IPS DF 6.9 (cell line): ENCODE measurements around the gene ZBTB16.

Experiments
- DNase-seq: peaks from one replicate; pipeline ENCODE4 v3.0.0-alpha.2; 2013; ENCODE audit warnings: low read depth, low spot score
- H3K27ac ChIP-seq: one replicate; pipeline ENCODE4 v1.5.1; 2013; ENCODE audit warnings: low read length, control low read depth
- H3K27me3 ChIP-seq: 2 replicates; pipeline ENCODE4 v1.6.1; 2013; ENCODE audit warnings: mild to moderate bottlenecking, low read length; ENCODE audit not compliant: control insufficient read depth, insufficient read depth
- H3K36me3 ChIP-seq: 2 replicates; pipeline ENCODE4 v1.6.1; 2013; ENCODE audit warnings: low read length; ENCODE audit not compliant: control insufficient read depth, insufficient read depth
- H3K4me1 ChIP-seq: 2 replicates; pipeline ENCODE4 v1.6.1; 2013; ENCODE audit warnings: low read length; ENCODE audit not compliant: control insufficient read depth, insufficient read depth
- H3K4me3 ChIP-seq: 2 replicates; pipeline ENCODE4 v1.5.1; 2013; ENCODE audit warnings: mild to moderate bottlenecking, low read length
- H3K9me3 ChIP-seq: 2 replicates; pipeline ENCODE4 v1.6.1; 2013; ENCODE audit warnings: low read length, inconsistent platforms; ENCODE audit not compliant: control insufficient read depth, insufficient read depth
- WGBS: extraction: QIAGEN DNeasy Blood & Tissue Kit; methylation state at CpG from one replicate; pipeline ENCODE4 v1.1.7; 2013; ENCODE audit warnings: mixed read lengths, missing lambda C conversion rate; ENCODE audit not compliant: insufficient read length, insufficient coverage; 5-methylcytosine and 5-hydroxymethylcytosine counted together

ZBTB16 gene

DNA sequence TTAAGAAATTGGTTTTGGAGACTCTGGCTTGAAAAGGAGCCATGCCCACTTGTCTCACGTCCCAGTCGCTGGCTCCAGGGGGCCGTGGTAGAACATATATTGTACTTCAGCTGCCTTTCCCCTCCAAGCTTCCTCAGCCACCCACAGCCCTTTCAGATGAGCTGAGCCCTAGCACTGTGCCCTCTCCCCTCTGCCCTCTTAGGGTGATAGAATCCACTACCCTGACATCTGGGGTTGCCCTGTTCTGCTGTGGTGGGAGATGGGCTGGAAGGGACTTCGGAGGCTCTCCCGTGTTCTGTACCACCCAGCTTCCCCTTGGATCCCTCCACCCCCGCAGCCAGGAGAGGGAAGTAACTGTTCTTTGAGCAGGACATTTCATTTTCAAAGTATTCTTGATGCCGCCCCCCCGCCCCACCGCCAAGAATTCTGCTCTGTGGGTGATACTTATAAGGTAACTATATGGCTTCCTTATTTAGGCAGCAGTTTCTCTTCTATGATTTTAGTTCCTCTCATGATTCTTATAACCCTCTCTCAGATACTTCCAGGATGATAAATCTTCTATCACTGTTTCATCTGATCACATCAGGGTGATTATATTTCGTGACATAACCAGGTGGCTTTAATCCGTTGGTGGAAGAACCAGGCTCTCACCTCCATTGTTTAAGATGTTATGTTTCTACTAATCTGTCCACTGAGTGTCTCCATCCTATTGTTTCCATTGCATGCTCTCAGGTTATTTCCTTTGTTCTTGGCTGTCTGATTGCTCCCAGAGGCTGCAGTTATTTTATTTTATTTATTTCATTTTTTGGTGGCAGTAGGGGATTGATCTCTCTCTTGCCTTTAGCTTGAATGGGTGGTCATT lies 24.1 kb downstream of the ZBTB16 start:
- H3K4me1 ChIP-seq = no peaks in the 10 kb centered on the region; the same call in 1 of the 2 replicates
- no CpG with 5 or more reads among the region's 11 CpGs for WGBS
- no peaks in the 10 kb centered on the region for H3K36me3 ChIP-seq
- no peaks in the 10 kb centered on the region for H3K9me3 ChIP-seq
- H3K27me3 ChIP-seq = peaks cover 2% of the 10 kb centered on the region; the same call in 1 of the 2 replicates
- DNase-seq = no peak
- H3K27ac ChIP-seq = no peak overlapping the region
- no peak overlapping the region for H3K4me3 ChIP-seq

DNA sequence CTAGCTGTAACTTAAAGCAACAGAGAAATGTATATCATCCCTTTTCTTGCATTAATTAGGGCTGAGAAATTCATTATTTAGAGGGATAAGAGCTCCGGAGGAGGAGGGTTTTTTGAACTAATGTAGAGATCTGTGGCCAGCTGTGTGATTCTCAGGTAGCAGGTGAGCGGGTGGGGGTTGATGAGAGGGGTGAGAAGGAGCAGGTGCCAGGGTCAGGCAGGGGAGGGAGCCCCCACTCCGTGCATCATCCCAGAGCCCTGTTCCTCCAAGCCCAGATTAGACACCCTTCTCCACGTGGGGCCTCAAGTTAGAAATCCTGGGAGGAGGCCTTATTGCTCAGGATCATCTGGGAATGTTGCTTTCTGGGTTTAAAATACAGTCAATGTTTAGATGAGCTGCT lies 24.9 kb downstream of the ZBTB16 start:
- no peak overlapping the region for H3K4me3 ChIP-seq
- no peaks in the 10 kb centered on the region; the same call in 1 of the 2 replicates for H3K4me1 ChIP-seq
- H3K36me3 ChIP-seq = no peaks in the 10 kb centered on the region
- peaks cover 2% of the 10 kb centered on the region; the same call in 1 of the 2 replicates for H3K27me3 ChIP-seq
- no peaks in the 10 kb centered on the region for H3K9me3 ChIP-seq
- WGBS = no CpG with 5 or more reads among the region's 4 CpGs
- H3K27ac ChIP-seq = no peak overlapping the region
- DNase-seq = no peak

DNA sequence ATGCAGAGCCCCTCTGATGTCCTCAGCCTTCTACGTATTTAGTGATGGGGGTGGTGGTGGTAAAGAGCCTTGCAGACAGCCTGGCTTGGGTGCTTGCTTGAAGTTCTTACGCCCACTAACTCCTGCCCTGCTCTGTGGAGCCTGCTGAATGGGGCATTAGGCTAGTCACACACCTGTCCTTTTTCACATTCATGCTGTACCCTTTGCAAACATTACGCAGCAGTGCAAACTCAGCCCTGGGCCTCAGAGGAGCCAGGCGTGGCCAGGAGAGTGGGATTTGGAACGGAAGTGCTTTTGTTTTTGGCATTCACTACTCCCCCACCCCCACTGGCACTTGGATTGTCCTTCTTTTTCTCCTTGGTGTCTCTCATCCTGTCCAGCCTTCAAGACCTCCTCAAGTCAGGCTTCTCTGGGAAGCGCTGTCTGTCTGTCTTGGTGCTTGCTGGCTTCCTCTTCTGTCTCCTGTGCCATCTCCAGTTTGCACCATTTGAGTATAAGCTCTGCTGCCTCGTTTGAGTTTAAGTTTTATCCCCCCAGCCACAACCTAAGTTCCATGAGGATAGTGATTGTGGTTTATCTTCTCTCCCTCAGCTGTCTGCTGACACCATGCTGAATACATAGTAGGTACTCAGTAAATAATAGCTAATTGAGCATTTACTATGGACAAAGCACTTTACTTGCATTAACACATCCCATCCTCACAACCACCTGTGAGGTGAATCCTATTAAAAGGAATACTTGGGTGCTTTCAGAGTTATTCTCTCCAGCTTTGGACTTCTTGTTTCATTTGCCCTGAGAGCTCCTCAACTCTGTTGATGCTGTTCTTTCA lies 26.7 kb downstream of the ZBTB16 start:
- no peak for DNase-seq
- Histone ChIP-seq H3K27me3 (no peaks in the 10 kb centered on the region), H3K4me1 (no peaks in the 10 kb centered on the region; the same call in 1 of the 2 replicates), H3K27ac (no peak overlapping the region), H3K9me3 (no peaks in the 10 kb centered on the region), H3K4me3 (no peak overlapping the region), H3K36me3 (no peaks in the 10 kb centered on the region)
- no CpG with 5 or more reads among the region's 7 CpGs for WGBS

DNA sequence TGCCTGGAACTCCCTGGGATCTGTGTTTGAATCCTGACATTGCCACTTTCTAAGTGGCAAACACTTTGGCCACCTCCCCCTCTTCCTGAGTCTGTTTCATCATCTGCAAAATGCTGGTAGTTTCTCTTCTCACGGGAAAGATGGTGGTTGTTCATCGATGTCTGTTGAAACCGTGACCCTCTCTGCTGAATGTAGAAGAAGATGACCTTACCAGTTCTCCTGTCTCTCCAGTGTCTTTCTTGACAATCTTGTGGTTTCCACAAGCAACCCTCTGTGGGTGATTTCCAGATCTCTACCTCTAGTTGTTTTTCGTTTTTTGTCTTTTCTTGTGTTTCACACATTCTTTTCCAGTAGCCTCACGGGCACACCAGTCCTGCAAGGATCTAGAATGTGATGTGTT lies 27.5 kb downstream of the ZBTB16 start:
- no CpG with 5 or more reads among the region's 5 CpGs for WGBS
- H3K4me1 ChIP-seq = peaks cover 2% of the 10 kb centered on the region
- H3K27ac ChIP-seq = no peak overlapping the region
- DNase-seq = no peak
- no peaks in the 10 kb centered on the region for H3K9me3 ChIP-seq
- no peaks in the 10 kb centered on the region for H3K27me3 ChIP-seq
- no peaks in the 10 kb centered on the region for H3K36me3 ChIP-seq
- no peak overlapping the region for H3K4me3 ChIP-seq

DNA sequence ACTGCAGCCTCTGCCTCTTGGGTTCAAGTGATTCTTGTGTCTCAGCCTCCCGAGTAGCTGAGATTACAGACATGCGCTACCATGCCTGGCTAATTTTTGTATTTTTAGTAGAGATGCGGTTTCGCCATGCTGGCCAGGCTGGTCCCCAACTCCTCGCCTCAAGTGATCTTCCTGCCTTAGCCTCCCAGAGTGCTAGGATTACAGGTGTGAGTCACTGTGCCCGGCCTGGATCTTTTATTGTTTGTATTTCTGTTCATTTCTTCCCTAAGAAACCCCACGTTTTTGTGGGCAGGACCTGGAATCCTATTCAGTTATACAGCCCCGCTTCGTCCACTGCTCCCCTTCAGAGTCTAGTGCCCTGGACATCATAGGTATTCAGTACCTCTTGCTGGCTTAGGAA lies 28.7 kb downstream of the ZBTB16 start:
- no peak overlapping the region for H3K4me3 ChIP-seq
- WGBS = no CpG with 5 or more reads among the region's 9 CpGs
- H3K9me3 ChIP-seq = no peaks in the 10 kb centered on the region
- no peaks in the 10 kb centered on the region for H3K36me3 ChIP-seq
- peaks cover 2% of the 10 kb centered on the region for H3K4me1 ChIP-seq
- DNase-seq = no peak
- no peaks in the 10 kb centered on the region for H3K27me3 ChIP-seq
- no peak overlapping the region for H3K27ac ChIP-seq

DNA sequence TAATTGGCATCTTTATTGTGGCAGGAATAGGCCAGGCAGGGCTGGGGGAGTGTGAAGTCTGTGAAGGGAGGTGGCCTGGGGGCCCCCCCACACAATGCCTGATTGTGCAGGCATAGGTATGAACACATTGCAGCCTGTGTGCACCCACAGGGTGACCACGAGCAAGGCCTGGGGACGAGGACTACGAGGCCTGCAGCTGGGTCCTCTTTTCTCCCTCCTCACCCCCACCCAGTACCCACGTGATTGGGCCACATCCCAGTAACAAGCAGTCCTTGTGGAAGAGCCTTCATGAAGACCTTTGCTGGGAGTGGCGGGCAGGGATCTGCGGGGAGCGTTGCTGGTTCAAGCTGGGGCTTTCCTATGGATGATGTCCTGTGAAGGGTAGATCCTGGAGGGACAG lies 29.3 kb downstream of the ZBTB16 start:
- H3K4me3 ChIP-seq = no peak overlapping the region
- no peaks in the 10 kb centered on the region for H3K27me3 ChIP-seq
- no CpG with 5 or more reads among the region's 7 CpGs for WGBS
- no peak overlapping the region for H3K27ac ChIP-seq
- H3K36me3 ChIP-seq = no peaks in the 10 kb centered on the region
- DNase-seq = no peak
- H3K9me3 ChIP-seq = no peaks in the 10 kb centered on the region
- peaks cover 2% of the 10 kb centered on the region for H3K4me1 ChIP-seq

DNA sequence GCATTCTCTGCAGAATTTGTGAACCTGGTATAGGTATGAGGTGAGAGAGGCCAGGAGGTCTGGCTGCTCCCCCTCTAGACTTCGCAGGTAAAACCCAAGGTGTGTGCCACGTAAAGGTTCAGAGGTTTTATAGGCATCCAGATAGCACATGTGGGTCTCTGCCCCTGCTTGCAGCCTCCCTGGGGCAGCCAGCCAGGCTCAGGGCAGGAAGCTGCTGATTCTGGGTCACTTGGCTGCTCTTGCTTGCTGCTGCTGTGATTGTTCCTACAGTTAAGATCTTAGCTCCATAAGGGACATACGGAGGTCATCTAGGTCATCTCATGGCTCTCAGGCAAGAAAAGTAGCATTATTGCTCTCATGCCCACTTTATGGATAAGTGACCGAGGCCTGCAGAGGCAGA lies 30.2 kb downstream of the ZBTB16 start:
- Histone ChIP-seq H3K9me3 (no peaks in the 10 kb centered on the region), H3K4me1 (peaks cover 2% of the 10 kb centered on the region), H3K27ac (no peak overlapping the region), H3K36me3 (no peaks in the 10 kb centered on the region), H3K4me3 (no peak overlapping the region), H3K27me3 (no peaks in the 10 kb centered on the region)
- WGBS = no CpG with 5 or more reads among the region's 4 CpGs
- DNase-seq = no peak

DNA sequence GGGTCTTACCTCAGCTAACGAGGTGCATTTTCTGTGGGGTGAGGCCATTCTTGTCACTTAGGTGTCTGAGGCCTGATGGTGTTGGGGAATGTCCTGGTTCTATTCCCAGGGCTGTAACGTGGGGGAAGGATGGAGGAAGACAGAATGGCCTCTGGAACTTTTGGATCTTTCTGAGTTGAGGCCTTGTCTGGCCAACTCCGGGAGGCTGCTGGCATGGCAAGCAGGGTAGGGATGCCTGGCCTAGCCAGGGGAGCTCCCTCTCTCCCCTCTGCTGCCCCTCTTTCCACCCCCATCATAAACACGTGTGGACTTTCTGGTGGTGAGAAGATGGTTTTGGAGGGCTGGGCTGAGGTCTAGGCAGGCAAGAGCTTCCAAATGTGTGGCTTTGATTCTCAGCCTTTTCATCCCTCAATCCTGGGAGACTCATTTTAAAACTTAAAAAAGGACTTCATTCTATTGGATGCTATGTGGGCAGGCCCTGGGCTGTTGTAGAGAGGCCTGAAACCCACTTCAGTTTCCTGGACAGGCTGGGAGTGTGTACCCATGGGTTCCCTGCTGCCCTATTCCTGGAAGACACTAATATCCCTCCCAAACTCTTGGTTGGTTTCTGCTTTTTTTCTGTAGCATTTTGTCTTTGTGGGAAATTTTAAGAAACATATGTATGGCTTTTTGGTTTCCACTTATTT lies 30.9 kb downstream of the ZBTB16 start:
- Histone ChIP-seq H3K27me3 (no peaks in the 10 kb centered on the region), H3K4me3 (no peak overlapping the region), H3K27ac (no peak overlapping the region), H3K9me3 (no peaks in the 10 kb centered on the region), H3K36me3 (no peaks in the 10 kb centered on the region), H3K4me1 (peaks cover 2% of the 10 kb centered on the region)
- WGBS = no CpG with 5 or more reads among the region's 4 CpGs
- no peak for DNase-seq

DNA sequence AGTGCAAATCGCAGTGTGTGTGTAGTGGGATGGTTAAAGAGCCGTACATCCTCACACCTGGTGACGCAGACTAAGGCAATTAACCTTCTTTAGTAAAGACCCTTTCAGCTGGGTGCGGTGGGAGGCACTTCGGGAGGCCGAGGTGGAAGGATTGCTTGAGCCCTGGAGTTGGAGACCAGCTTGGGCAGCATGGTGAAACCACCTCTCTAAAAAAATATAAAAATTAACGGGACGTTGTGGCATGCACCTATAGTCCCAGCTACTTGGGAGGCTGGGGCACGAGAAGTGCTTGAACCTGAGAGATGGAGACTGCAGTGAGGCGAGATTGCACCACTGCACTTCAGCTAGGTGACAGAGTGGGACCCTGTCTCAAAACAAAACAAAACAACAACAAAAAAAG lies 31.5 kb downstream of the ZBTB16 start:
- Histone ChIP-seq H3K4me1 (peaks cover 2% of the 10 kb centered on the region), H3K27me3 (no peaks in the 10 kb centered on the region), H3K9me3 (no peaks in the 10 kb centered on the region), H3K27ac (no peak overlapping the region), H3K4me3 (no peak overlapping the region), H3K36me3 (no peaks in the 10 kb centered on the region)
- DNase-seq = no peak
- WGBS = no CpG with 5 or more reads among the region's 10 CpGs
